ENCODE measurements around the gene CACNA1G.

CACNA1G gene

DNA sequence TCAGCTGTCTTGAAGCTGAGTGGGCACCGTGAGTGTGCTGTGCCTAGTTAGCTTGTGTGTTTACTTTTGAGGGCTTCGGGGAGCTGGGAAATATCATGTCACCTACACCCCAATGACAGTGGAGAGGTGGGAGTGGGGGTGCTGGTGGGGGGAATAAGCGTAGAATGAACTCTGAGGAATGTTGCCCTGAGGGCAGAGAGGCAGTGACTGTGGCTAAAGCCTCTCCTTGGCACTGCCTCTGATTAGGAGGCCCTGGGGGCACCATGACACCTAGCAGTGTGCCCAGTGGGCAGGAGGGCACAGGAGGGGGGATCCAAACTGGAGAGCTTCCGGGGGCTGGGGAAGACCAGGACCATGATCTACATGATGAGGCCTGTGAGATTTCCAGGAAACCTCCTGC, 24.8 kb downstream of the CACNA1G start:
- H3K36me3 ChIP-seq (replicated peaks in 1 of 2; ENCODE audit: control insufficient read depth in 2 of 2, insufficient read depth in 2 of 2, low read length in 2 of 2), result no peaks in the 10 kb centered on the region
- no peak overlapping the region for H3K27ac ChIP-seq (replicated peaks; ENCODE audit: low read length)
- no peak overlapping the region for H3K4me2 ChIP-seq (ENCODE audit: insufficient read depth, low read length, poor library complexity, severe bottlenecking)
- H3K14ac ChIP-seq (ENCODE audit: low read length), result peak overlapping the region; percentile 31
- no peak overlapping the region for H2BK5ac ChIP-seq (ENCODE audit: low read length)
- WGBS, 2 donors (ENCODE audit: extremely low coverage in 2 of 2, insufficient read length in 2 of 2, insufficient replicate concordance in 1 of 2), result no CpG with 5 or more reads among the region's 4 CpGs
- H3K18ac ChIP-seq (ENCODE audit: low read length), result peak overlapping the region; percentile 88
- no peak overlapping the region for H4K91ac ChIP-seq (ENCODE audit: low read depth, low read length, poor library complexity)
- peak overlapping the region; percentile 52 for H3K23ac ChIP-seq (ENCODE audit: low read depth, low read length, poor library complexity)
- DNase-seq (ENCODE audit: low spot score), result no peak
- H3K27me3 ChIP-seq (ENCODE audit: control insufficient read depth in 3 of 3, insufficient read depth in 3 of 3, low read depth in 1 of 3, low read length in 3 of 3), result no peaks in the 10 kb centered on the region
- no peaks in the 10 kb centered on the region for H3K79me1 ChIP-seq (ENCODE audit: low read depth, low read length)
- no peak overlapping the region for H3K4ac ChIP-seq (ENCODE audit: low read length)
- H3K9me3 ChIP-seq (replicated peaks in 1 of 2; ENCODE audit: control insufficient read depth in 2 of 2, insufficient read depth in 1 of 2, low read depth in 1 of 2, low read length in 2 of 2), result no peaks in the 10 kb centered on the region
- no peak overlapping the region for H3K4me3 ChIP-seq (ENCODE audit: low read length in 2 of 2)
- no peak overlapping the region for H3K9ac ChIP-seq (ENCODE audit: low read depth, low read length, poor library complexity)
- H4K8ac ChIP-seq (ENCODE audit: low read depth, low read length), result peak overlapping the region; percentile 56
- no peak overlapping the region for H2AFZ ChIP-seq (ENCODE audit: low read length)
- peak overlapping the region; percentile 85 for H2AK5ac ChIP-seq (ENCODE audit: low read depth, low read length)
- no peak overlapping the region for H2BK120ac ChIP-seq (ENCODE audit: low read depth, low read length)
- peak overlapping the region; percentile 90 for H2BK15ac ChIP-seq (ENCODE audit: low read length)
- H3K4me1 ChIP-seq (ENCODE audit: control insufficient read depth in 2 of 2, insufficient read depth in 1 of 2, low read depth in 1 of 2, low read length in 2 of 2), result peaks cover 15 to 28% of the 10 kb centered on the region in 2 donors
- H2BK12ac ChIP-seq (ENCODE audit: low read length), result peak overlapping the region; percentile 98

DNA sequence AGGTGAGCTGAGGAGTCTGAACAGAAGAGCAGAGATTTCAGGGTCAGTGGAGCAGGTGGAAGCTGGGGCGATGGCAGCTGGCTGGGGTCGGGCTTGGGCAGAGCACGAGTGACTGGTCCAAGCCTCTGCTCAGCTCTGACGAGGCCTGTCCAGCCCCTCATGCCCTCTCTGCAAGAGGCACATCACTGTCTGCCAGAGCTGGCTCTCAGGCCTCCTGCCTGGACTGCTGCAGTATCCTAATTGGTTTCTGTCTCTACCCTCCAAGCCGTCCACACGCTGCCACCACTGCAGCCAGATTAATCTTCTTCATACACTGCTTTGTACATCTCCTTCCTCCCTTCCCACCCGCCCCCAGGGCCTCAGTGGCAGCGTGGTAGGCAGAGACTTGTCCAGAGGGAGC, 25.4 kb downstream of the CACNA1G start:
- DNase-seq (ENCODE audit: low spot score), result no peak
- peaks cover 11 to 28% of the 10 kb centered on the region in 2 donors for H3K4me1 ChIP-seq (ENCODE audit: control insufficient read depth in 2 of 2, insufficient read depth in 1 of 2, low read depth in 1 of 2, low read length in 2 of 2)

DNA sequence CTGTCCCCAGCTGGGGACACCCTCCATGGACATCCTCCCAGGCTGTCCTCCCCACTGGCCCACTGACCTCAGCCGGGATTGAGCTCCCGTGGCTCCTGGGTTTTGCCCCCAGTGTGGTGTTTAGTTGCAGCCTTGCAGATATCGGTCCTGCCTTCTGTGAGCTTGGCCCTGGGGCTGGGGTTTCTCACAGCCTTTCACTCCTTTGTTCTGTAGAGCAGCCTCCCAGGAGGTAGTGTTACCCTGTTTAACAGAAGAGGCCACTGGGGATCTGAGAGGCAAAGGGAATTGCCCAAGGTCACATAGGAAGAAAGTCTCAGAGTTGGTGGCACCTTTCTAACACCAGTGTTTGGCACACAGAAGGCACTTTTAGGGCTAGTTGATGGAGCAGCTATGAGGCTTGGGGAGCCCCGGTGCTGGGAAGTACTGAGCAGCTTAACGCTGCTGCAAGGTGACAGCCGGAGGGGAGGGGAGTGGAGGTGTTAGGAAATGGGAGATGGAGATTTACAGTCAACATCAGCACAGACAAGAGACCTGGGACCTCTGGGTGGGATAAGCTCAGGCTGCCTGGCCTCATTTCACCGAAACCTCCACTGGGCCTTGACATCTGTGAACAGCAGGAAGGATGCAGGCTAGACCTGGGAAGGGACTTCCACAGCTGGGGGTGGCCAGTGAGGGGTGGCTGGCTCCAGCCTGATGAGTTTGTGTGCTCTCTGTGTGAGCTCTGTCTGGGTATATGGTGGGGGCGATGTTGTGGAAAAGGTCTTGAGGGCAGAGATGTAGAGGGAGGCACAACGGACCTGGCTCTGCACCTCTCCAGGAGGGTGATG, 26.1 kb downstream of the CACNA1G start:
- Histone ChIP-seq H2BK120ac (ENCODE audit: low read depth, low read length) (peak overlapping the region; percentile 26), H3K4me2 (ENCODE audit: insufficient read depth, low read length, poor library complexity, severe bottlenecking) (no peak overlapping the region), H3K27me3 (ENCODE audit: control insufficient read depth in 3 of 3, insufficient read depth in 3 of 3, low read depth in 1 of 3, low read length in 3 of 3) (no peaks in the 10 kb centered on the region), H2BK15ac (ENCODE audit: low read length) (peak overlapping the region; percentile 90), H4K8ac (ENCODE audit: low read depth, low read length) (no peak overlapping the region), H3K27ac (replicated peaks; ENCODE audit: low read length) (no peak overlapping the region), H2BK12ac (ENCODE audit: low read length) (no peak overlapping the region), H3K79me1 (ENCODE audit: low read depth, low read length) (no peaks in the 10 kb centered on the region), H2BK5ac (ENCODE audit: low read length) (no peak overlapping the region), H2AFZ (ENCODE audit: low read length) (peak overlapping the region; percentile 17), H3K4me3 (ENCODE audit: low read length in 2 of 2) (no peak overlapping the region), H3K9ac (ENCODE audit: low read depth, low read length, poor library complexity) (peak overlapping the region; percentile 60), H3K18ac (ENCODE audit: low read length) (peak overlapping the region; percentile 86), H2AK5ac (ENCODE audit: low read depth, low read length) (peak overlapping the region; percentile 85), H3K4ac (ENCODE audit: low read length) (peak overlapping the region; percentile 20), H3K9me3 (replicated peaks in 1 of 2; ENCODE audit: control insufficient read depth in 2 of 2, insufficient read depth in 1 of 2, low read depth in 1 of 2, low read length in 2 of 2) (no peaks in the 10 kb centered on the region), H3K36me3 (replicated peaks in 1 of 2; ENCODE audit: control insufficient read depth in 2 of 2, insufficient read depth in 2 of 2, low read length in 2 of 2) (no peaks in the 10 kb centered on the region), H3K14ac (ENCODE audit: low read length) (no peak overlapping the region), H4K91ac (ENCODE audit: low read depth, low read length, poor library complexity) (no peak overlapping the region), H3K23ac (ENCODE audit: low read depth, low read length, poor library complexity) (no peak overlapping the region), H3K4me1 (ENCODE audit: control insufficient read depth in 2 of 2, insufficient read depth in 1 of 2, low read depth in 1 of 2, low read length in 2 of 2) (peaks cover 11 to 28% of the 10 kb centered on the region in 2 donors)
- no peak for DNase-seq (ENCODE audit: low spot score)
- no CpG with 5 or more reads among the region's 9 CpGs for WGBS, 2 donors (ENCODE audit: extremely low coverage in 2 of 2, insufficient read length in 2 of 2, insufficient replicate concordance in 1 of 2)

More for the DNA sequence above, 25.4 kb downstream of the CACNA1G start:
- Histone ChIP-seq H3K79me1 (ENCODE audit: low read depth, low read length) (no peaks in the 10 kb centered on the region), H3K27me3 (ENCODE audit: control insufficient read depth in 3 of 3, insufficient read depth in 3 of 3, low read depth in 1 of 3, low read length in 3 of 3) (no peaks in the 10 kb centered on the region), H2AK5ac (ENCODE audit: low read depth, low read length) (peak overlapping the region; percentile 85), H2BK15ac (ENCODE audit: low read length) (peak overlapping the region; percentile 90), H3K27ac (replicated peaks; ENCODE audit: low read length) (no peak overlapping the region), H3K23ac (ENCODE audit: low read depth, low read length, poor library complexity) (peak overlapping the region; percentile 52), H3K4me2 (ENCODE audit: insufficient read depth, low read length, poor library complexity, severe bottlenecking) (no peak overlapping the region), H3K18ac (ENCODE audit: low read length) (peak overlapping the region; percentile 88), H2BK120ac (ENCODE audit: low read depth, low read length) (peak overlapping the region; percentile 26), H3K4ac (ENCODE audit: low read length) (peak overlapping the region; percentile 20), H3K14ac (ENCODE audit: low read length) (peak overlapping the region; percentile 31), H4K8ac (ENCODE audit: low read depth, low read length) (peak overlapping the region; percentile 56), H2BK5ac (ENCODE audit: low read length) (no peak overlapping the region), H2BK12ac (ENCODE audit: low read length) (peak overlapping the region; percentile 98), H3K36me3 (replicated peaks in 1 of 2; ENCODE audit: control insufficient read depth in 2 of 2, insufficient read depth in 2 of 2, low read length in 2 of 2) (no peaks in the 10 kb centered on the region), H4K91ac (ENCODE audit: low read depth, low read length, poor library complexity) (no peak overlapping the region), H3K9ac (ENCODE audit: low read depth, low read length, poor library complexity) (peak overlapping the region; percentile 60), H3K9me3 (replicated peaks in 1 of 2; ENCODE audit: control insufficient read depth in 2 of 2, insufficient read depth in 1 of 2, low read depth in 1 of 2, low read length in 2 of 2) (no peaks in the 10 kb centered on the region), H2AFZ (ENCODE audit: low read length) (no peak overlapping the region), H3K4me3 (ENCODE audit: low read length in 2 of 2) (no peak overlapping the region)
- no CpG with 5 or more reads among the region's 8 CpGs for WGBS, 2 donors (ENCODE audit: extremely low coverage in 2 of 2, insufficient read length in 2 of 2, insufficient replicate concordance in 1 of 2)

DNA sequence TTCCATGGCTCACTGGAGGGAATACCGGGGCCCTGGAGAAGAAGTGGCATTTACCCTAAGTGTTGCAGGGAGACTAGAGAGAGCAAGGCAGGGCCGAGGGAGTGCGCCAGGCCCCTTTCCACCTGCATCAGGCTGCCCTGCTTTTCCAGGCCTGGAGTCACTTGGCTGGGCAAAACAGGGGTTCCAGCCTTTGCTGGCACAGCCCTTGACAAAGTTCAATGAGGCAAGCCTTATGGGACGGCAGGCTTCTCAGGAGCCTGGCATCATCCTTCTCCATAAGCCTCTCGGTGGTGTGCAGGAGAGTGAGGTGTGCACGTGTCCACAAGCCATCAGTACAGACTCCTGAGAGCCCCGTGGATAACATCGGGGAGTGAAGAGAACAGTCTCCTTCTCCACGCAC, 27.1 kb downstream of the CACNA1G start:
- peak overlapping the region; percentile 17 for H2AK5ac ChIP-seq (ENCODE audit: low read depth, low read length)
- peaks cover 14 to 28% of the 10 kb centered on the region in 2 donors for H3K4me1 ChIP-seq (ENCODE audit: control insufficient read depth in 2 of 2, insufficient read depth in 1 of 2, low read depth in 1 of 2, low read length in 2 of 2)
- no peak overlapping the region for H3K4ac ChIP-seq (ENCODE audit: low read length)
- H2AFZ ChIP-seq (ENCODE audit: low read length), result no peak overlapping the region
- WGBS, 2 donors (ENCODE audit: extremely low coverage in 2 of 2, insufficient read length in 2 of 2, insufficient replicate concordance in 1 of 2), result no CpG with 5 or more reads among the region's 9 CpGs
- no peak overlapping the region for H4K8ac ChIP-seq (ENCODE audit: low read depth, low read length)
- no peaks in the 10 kb centered on the region for H3K9me3 ChIP-seq (replicated peaks in 1 of 2; ENCODE audit: control insufficient read depth in 2 of 2, insufficient read depth in 1 of 2, low read depth in 1 of 2, low read length in 2 of 2)
- no peak overlapping the region for H2BK5ac ChIP-seq (ENCODE audit: low read length)
- no peaks in the 10 kb centered on the region for H3K36me3 ChIP-seq (replicated peaks in 1 of 2; ENCODE audit: control insufficient read depth in 2 of 2, insufficient read depth in 2 of 2, low read length in 2 of 2)
- no peak overlapping the region for H3K23ac ChIP-seq (ENCODE audit: low read depth, low read length, poor library complexity)
- no peak overlapping the region for H3K27ac ChIP-seq (replicated peaks; ENCODE audit: low read length)
- H2BK15ac ChIP-seq (ENCODE audit: low read length), result no peak overlapping the region
- no peak overlapping the region for H2BK120ac ChIP-seq (ENCODE audit: low read depth, low read length)
- H3K18ac ChIP-seq (ENCODE audit: low read length), result no peak overlapping the region
- no peak overlapping the region for H3K14ac ChIP-seq (ENCODE audit: low read length)
- no peaks in the 10 kb centered on the region for H3K79me1 ChIP-seq (ENCODE audit: low read depth, low read length)
- H4K91ac ChIP-seq (ENCODE audit: low read depth, low read length, poor library complexity), result no peak overlapping the region
- H2BK12ac ChIP-seq (ENCODE audit: low read length), result no peak overlapping the region
- no peaks in the 10 kb centered on the region for H3K27me3 ChIP-seq (ENCODE audit: control insufficient read depth in 3 of 3, insufficient read depth in 3 of 3, low read depth in 1 of 3, low read length in 3 of 3)
- DNase-seq (ENCODE audit: low spot score), result no peak
- no peak overlapping the region for H3K9ac ChIP-seq (ENCODE audit: low read depth, low read length, poor library complexity)
- no peak overlapping the region for H3K4me3 ChIP-seq (ENCODE audit: low read length in 2 of 2)
- H3K4me2 ChIP-seq (ENCODE audit: insufficient read depth, low read length, poor library complexity, severe bottlenecking), result no peak overlapping the region

Data from neuronal stem cell (in vitro differentiated cells).